Mesothelial cell of epicardium (in vitro differentiated cells): Measurements from ENCODE around the gene SLC9C1. TPM values are rescaled to one million over a fixed set of nuclear protein-coding genes. Genes with fewer than 3 reads are reported as not detected.
A peak's percentile ranks its signal among the peaks of the same experiment; 100 is the strongest.

Experiments used
- DNase-seq, 2 experiments: peaks; one replicate each; pipeline ENCODE4 v3.0.0; 2021; ENCODE audit warnings: low spot score in 2 of 2; ENCODE audit not compliant: unreplicated experiment in 2 of 2
- H3K27ac Mint-ChIP-seq: 2 replicates; pipeline ENCODE4 v1.8.0; 2021; ENCODE audit warnings: mixed read lengths
- H3K27me3 Mint-ChIP-seq: 2 replicates; pipeline ENCODE4 v1.8.0; 2021; ENCODE audit warnings: low read depth, mixed read lengths
- H3K36me3 Mint-ChIP-seq: 2 replicates; pipeline ENCODE4 v1.8.0; 2021; ENCODE audit warnings: mixed read lengths
- H3K4me1 Mint-ChIP-seq: 2 replicates; pipeline ENCODE4 v1.8.0; 2021; ENCODE audit warnings: mixed read lengths
- H3K4me3 Mint-ChIP-seq: 2 replicates; pipeline ENCODE4 v1.8.0; 2021; ENCODE audit warnings: mild to moderate bottlenecking, moderate library complexity, mixed read lengths
- H3K9me3 Mint-ChIP-seq: 2 replicates; pipeline ENCODE4 v1.8.0; 2021; ENCODE audit warnings: mixed read lengths
- total RNA-seq: library from RNA; stranded (reverse); gene quantifications from 3 replicates; pipeline ENCODE4 v1.2.1, GENCODE V29; 2021
- TF ChIP-seq, protein P1 (sequence below): fragments of 200-600 bp; sonication (generic); IDR thresholded peaks from one replicate; pipeline ENCODE4 v1.5.0; 2021; ENCODE audit warnings: antibody characterized with exemption; ENCODE audit not compliant: unreplicated experiment

Gene SLC9C1
- total RNA-seq, 1 donor from 2014 or later = 0.69 TPM

DNA sequence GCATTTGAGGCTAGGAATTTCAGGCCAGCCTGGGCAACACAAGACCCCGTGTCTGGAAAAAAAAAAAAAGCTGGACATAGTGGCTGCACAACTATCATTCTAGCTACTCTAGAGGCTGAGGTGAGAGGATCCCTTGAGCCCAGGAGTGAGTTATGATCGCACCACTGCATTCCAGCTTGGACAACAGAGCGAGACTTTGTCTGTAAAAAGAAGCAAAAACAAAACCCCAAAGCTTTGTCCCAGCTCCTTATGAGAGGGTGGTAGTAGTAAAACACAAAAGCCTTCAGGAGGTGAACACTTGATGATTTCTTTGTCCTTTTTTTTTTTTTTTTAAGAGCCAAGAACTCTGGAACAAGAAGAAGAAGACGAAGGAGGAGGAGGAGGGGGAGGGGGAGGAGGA is 37.8 kb upstream of the SLC9C1 start:
- no peaks in the 10 kb centered on the region for H3K36me3 Mint-ChIP-seq
- peak overlapping the region; percentile 37 for H3K4me3 Mint-ChIP-seq

DNA sequence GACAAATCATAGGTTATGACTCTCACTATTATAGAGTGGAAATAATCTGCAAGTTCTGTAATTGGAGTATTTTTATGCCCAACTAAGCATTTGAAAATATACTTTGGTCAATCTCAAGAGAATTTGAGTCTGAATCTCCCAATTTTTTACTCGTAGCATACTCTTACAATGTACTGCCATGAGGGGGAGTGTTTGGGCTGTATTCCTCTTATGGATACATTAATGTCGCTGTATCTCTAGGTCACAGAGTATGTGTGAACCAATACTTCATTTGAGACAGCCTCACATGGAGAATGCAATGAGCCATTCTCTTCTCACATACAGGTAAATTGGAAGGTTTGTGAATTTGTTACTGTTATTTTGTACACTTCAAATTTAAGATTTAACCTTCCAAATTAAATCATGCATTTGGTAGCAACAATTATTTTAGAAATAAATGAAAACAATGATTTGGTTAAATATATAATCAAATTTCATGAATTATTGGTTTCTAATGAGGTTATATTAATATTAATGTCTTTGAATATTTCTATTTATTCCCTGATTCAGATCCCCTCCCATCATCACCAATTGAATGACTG is 33.4 kb upstream of the SLC9C1 start:
- Mint-ChIP-seq H3K4me3 (no peak overlapping the region), H3K27ac (no peak overlapping the region), H3K27me3 (peaks cover 2% of the 10 kb centered on the region), H3K36me3 (no peaks in the 10 kb centered on the region), H3K4me1 (peaks cover 5% of the 10 kb centered on the region), H3K9me3 (no peaks in the 10 kb centered on the region)
- no peak for DNase-seq
- TF ChIP-seq, protein P1, sequence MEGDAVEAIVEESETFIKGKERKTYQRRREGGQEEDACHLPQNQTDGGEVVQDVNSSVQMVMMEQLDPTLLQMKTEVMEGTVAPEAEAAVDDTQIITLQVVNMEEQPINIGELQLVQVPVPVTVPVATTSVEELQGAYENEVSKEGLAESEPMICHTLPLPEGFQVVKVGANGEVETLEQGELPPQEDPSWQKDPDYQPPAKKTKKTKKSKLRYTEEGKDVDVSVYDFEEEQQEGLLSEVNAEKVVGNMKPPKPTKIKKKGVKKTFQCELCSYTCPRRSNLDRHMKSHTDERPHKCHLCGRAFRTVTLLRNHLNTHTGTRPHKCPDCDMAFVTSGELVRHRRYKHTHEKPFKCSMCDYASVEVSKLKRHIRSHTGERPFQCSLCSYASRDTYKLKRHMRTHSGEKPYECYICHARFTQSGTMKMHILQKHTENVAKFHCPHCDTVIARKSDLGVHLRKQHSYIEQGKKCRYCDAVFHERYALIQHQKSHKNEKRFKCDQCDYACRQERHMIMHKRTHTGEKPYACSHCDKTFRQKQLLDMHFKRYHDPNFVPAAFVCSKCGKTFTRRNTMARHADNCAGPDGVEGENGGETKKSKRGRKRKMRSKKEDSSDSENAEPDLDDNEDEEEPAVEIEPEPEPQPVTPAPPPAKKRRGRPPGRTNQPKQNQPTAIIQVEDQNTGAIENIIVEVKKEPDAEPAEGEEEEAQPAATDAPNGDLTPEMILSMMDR = peak; percentile 27

More for the DNA sequence above, 37.8 kb upstream of the SLC9C1 start:
- no peaks in the 10 kb centered on the region for H3K9me3 Mint-ChIP-seq
- H3K27me3 Mint-ChIP-seq = peaks cover 2% of the 10 kb centered on the region
- TF ChIP-seq, protein P1 = no peak
- peaks cover 25% of the 10 kb centered on the region for H3K4me1 Mint-ChIP-seq
- no peak overlapping the region for H3K27ac Mint-ChIP-seq
- DNase-seq = no peak

DNA sequence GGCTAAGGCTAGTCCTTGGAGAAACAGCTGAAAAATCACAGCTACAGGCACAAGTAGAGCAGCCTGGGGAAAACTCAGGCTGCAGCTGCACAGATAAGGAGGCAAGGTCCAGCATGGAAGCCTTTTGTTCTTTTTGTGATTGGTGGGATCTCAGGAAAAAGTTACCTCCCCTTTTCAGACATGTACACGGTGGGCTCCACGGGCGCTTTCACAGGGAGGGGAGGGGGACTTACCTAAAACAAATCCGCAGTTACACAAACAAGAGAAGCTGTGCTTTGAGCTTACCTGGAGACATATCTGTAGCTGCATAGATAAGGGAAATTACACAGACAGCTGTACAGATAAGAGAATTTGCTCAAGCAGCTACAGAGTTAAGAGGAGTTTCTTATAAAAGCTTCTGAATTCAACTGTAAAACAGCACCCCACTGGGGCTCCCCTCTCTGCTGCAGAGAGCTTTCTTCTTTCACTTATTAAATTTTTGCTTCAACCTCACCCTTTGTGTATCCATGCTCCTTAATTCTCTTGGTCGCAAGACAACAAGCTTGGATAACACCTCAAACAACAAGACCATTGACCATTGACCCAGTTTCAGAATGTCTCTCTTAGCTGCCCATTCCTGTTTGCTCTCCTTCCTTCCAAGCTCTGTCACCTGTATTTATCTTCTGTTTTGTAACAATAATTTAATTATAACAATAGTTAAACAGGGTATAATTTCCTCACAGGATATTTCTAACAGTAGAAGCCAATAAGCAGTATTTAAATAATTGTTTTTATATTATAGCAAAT is 28.0 kb upstream of the SLC9C1 start:
- H3K4me1 Mint-ChIP-seq = peaks cover 36% of the 10 kb centered on the region
- H3K36me3 Mint-ChIP-seq = no peaks in the 10 kb centered on the region
- no peak for DNase-seq
- TF ChIP-seq, protein P1 = no peak
- no peaks in the 10 kb centered on the region for H3K9me3 Mint-ChIP-seq
- H3K27me3 Mint-ChIP-seq = no peaks in the 10 kb centered on the region
- H3K4me3 Mint-ChIP-seq = peak overlapping the region; percentile 63
- peak overlapping the region; percentile 78 for H3K27ac Mint-ChIP-seq

DNA sequence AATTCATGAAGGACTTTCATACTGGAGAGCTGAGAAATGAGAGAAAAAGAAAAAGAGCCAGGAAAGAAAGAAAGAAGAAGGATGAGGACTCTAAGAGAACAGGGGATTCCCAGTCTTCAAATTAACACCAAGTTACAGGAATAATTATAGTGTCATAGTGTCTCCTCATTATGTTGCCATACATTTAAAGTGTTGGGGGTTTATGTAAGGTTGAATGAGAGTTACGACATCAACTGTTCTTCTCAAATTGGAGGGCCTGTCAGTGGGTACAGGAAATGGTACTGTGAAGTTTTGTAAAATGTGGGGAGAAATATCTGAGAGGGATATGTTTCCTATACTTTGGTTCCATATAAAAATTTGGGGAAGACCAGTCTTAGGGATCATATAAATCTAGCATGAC is 26.7 kb upstream of the SLC9C1 start:
- no peak for DNase-seq
- peak overlapping the region; percentile 75 for H3K27ac Mint-ChIP-seq
- H3K27me3 Mint-ChIP-seq = no peaks in the 10 kb centered on the region
- H3K36me3 Mint-ChIP-seq = peaks cover 2% of the 10 kb centered on the region
- TF ChIP-seq, protein P1 = no peak
- H3K4me1 Mint-ChIP-seq = peaks cover 34% of the 10 kb centered on the region
- H3K4me3 Mint-ChIP-seq = peak overlapping the region; percentile 22
- no peaks in the 10 kb centered on the region for H3K9me3 Mint-ChIP-seq

DNA sequence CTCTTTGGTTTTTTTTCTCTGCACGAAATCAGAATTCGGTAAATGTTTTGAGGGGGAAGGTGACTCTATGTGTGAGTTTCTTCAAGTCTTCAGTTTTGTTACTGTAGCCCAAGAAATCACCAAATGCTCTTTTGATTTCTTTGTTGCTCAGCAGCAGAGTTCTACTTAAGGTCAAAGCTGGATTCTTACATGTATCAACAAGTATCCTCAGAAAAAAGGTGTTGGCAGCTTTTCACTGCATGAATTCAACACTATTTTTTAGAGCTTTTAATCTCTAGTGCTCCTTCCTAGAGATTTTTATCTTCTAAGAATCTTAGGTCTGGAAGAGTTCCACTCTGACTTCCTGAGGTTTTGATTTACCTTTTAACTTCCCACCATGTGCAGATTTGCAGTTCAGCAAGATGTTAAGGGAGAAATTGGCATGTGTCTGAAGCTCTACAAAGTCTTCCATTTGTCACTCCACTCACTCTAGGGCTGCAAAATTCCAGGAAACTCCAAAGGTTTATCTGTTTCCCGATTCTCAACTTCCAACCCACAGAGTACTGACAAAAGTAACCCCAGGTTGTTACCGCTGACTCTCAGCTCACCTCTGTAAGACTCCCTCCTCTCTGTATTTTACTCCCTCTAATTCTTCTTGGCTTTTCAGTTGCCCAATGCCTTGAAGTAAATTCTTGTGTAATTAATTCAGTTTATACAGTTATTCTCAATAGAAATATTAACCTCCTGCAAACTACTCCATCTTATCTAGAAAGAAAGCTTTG is 25.7 kb upstream of the SLC9C1 start:
- Mint-ChIP-seq H3K4me3 (peak overlapping the region; percentile 0), H3K9me3 (peaks cover 5% of the 10 kb centered on the region), H3K4me1 (peaks cover 34% of the 10 kb centered on the region), H3K27ac (peak overlapping the region; percentile 80), H3K36me3 (peaks cover 6% of the 10 kb centered on the region), H3K27me3 (no peaks in the 10 kb centered on the region)
- TF ChIP-seq, protein P1 = no peak
- no peak for DNase-seq
